ENCODE measurements around the gene LSR. TPM values are rescaled to one million over a fixed set of nuclear protein-coding genes. Genes with fewer than 3 reads are reported as not detected.
A peak's percentile ranks its signal among the peaks of the same experiment; 100 is the strongest.

The LSR gene
- total and polyA plus RNA-seq, 7 donors = 1.7 to 5.2 (median 2.4) TPM

DNA sequence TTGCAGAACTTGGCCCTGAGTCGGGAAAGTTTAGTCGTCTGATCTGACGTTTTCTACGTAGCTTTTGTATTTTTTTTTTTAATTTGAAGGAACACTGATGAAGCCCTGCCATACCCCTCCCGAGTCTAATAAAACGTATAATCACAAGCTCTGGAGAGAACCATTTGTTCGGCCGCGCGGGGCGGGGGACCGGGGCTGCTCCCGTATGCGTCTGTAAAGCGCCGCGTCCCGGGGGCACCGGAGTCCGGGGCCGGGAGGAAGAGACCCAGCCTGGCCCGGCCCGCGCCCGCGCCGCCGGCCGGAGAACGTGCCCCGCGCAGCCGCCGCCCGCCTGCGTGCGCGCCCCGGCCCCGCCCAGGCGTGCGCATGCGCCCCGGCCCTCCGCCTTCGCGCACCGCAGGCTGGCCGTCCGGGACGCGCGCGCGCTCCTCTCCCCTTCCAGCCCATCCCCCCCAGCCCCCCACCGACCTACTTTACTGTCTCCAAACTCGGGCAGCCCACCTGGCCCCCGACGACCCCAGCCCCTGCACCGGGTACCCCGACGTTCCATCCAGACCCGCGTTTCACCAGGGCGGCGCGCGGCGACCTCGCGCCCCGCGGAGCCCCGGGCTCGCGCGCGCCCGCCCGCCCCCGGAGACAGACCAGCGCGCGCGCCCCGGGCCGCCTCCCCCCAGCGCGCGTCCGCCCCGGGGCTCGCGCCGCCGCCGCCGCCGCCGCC lies 19.2 kb downstream of the LSR start:
- Histone ChIP-seq H3K36me3 (ENCODE audit: insufficient read depth in 1 of 2, low read depth in 1 of 2) (peaks cover 3 to 29% of the 10 kb centered on the region in 2 donors), H3K9me3 (no peaks in the 10 kb centered on the region), H3K4me1 (peaks cover 25% of the 10 kb centered on the region), H3K27me3 (ENCODE audit: insufficient read depth in 3 of 3, low read length in 2 of 3) (no peaks in the 10 kb centered on the region), H3K4me3 (peak overlapping the region; percentile 91), H3K27ac (peak overlapping the region; percentile 94)
- ATAC-seq (peak; percentile 71 to 79 (median 74)), DNase-seq (peak; percentile 83 to 90)
- intact Hi-C loops (cut with DNase I) = loop anchor here (5.0 to 10.0 kb wide), 3 partner anchors 123 to 203 kb away; partner anchors contain the start of gene FXYD7 (in 2 of the 2)
- no peak for TF ChIP-seq CTCF (IDR thresholded peaks at IDR 0.05)
- WGBS, 3 donors = 0 to 1% (median 0%) methylated on average over 49 to 100 of the region's 100 CpGs

GRCh38 chr19:35268536-35269437 lies 20.0 kb downstream of the LSR start, which contains the start of gene USF2:
Gene USF2, plus strand, starts transcription at chr19:35268962. Its CDS starts 140 bp downstream, at chr19:35269102.
- no peaks in the 10 kb centered on the region for H3K9me3 ChIP-seq
- peak; percentile 38 to 46 (median 42) for ATAC-seq
- no peak for TF ChIP-seq CTCF (IDR thresholded peaks at IDR 0.05)
- intact Hi-C loops (cut with DNase I) = loop anchor here (5.0 to 10.0 kb wide), 3 partner anchors 124 to 204 kb away; partner anchors contain the start of gene FXYD7 (in 2 of the 2)
- peak; percentile 81 to 91 for DNase-seq
- WGBS, 3 donors = 0 to 1% (median 1%) methylated on average over 16 to 119 of the region's 126 CpGs
- H3K36me3 ChIP-seq (ENCODE audit: insufficient read depth in 1 of 2, low read depth in 1 of 2) = peaks cover 5 to 37% of the 10 kb centered on the region in 2 donors
- peak within 1 kb of the TSS; percentile 91 for H3K4me3 ChIP-seq
- no peaks in the 10 kb centered on the region for H3K27me3 ChIP-seq (ENCODE audit: insufficient read depth in 3 of 3, low read length in 2 of 3)
- H3K27ac ChIP-seq = peak within 1 kb of the TSS; percentile 94
- peaks cover 25% of the 10 kb centered on the region for H3K4me1 ChIP-seq

DNA sequence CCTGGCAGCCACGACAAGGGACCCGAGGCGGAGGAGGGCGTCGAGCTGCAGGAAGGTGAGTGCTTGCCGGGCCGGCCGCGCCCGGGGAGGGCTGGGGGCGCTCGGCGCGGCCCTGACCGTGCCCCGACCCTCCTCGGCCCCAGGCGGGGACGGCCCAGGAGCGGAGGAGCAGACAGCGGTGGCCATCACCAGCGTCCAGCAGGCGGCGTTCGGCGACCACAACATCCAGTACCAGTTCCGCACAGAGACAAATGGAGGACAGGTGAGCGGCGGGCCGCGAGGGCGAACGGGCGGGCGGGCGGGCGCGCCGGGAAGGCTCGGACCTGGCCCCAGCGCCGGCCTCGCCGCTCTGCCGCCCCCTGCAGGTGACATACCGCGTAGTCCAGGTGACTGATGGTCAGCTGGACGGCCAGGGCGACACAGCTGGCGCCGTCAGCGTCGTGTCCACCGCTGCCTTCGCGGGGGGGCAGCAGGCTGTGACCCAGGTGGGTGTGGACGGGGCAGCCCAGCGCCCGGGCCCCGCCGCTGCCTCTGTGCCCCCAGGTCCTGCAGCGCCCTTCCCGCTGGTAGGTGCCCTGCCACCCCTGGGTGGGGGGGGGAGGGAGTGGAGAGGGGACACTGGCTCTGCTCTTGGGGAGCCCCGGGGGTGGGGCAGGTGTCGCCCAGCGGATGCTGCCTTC lies 20.8 kb downstream of the LSR start:
- ATAC-seq (peak; percentile 69 to 80 (median 74)), DNase-seq (peak; percentile 88 to 95)
- Histone ChIP-seq H3K36me3 (ENCODE audit: insufficient read depth in 1 of 2, low read depth in 1 of 2) (peaks cover 5 to 45% of the 10 kb centered on the region in 2 donors), H3K27me3 (ENCODE audit: insufficient read depth in 3 of 3, low read length in 2 of 3) (no peaks in the 10 kb centered on the region), H3K4me3 (peak overlapping the region; percentile 78), H3K9me3 (no peaks in the 10 kb centered on the region), H3K27ac (peak overlapping the region; percentile 93), H3K4me1 (peaks cover 25% of the 10 kb centered on the region)
- intact Hi-C loops (cut with DNase I) = loop anchor here (5.0 to 10.0 kb wide), 4 partner anchors 125 to 225 kb away; partner anchors contain the start of genes FXYD7 (in 2 of the 2) and KRTDAP (in 1 of the 2)
- 1 to 5% (median 3%) methylated on average over 26 to 66 of the region's 66 CpGs for WGBS, 3 donors
- TF ChIP-seq CTCF (IDR thresholded peaks at IDR 0.05) = peak; percentile 89

- DNase-seq = peak in 1 of 2 donors; percentile 36
- H3K27me3 ChIP-seq (ENCODE audit: insufficient read depth in 3 of 3, low read length in 2 of 3) = no peaks in the 10 kb centered on the region
- ATAC-seq = no peak
- intact Hi-C loops (cut with DNase I) = loop anchor here in 1 of 2 donors (10.0 kb wide), 1 partner anchor 224 kb away; the partner anchor contains the start of gene KRTDAP
- peak overlapping the region; percentile 93 for H3K27ac ChIP-seq
- peaks cover 22% of the 10 kb centered on the region for H3K4me1 ChIP-seq
- H3K4me3 ChIP-seq = no peak overlapping the region
- 83 to 91% (median 87%) methylated on average over 16 of the region's 16 CpGs for WGBS, 3 donors
- no peaks in the 10 kb centered on the region for H3K9me3 ChIP-seq
- TF ChIP-seq CTCF (IDR thresholded peaks at IDR 0.05) = no peak
- peaks cover 5 to 53% of the 10 kb centered on the region in 2 donors for H3K36me3 ChIP-seq (ENCODE audit: insufficient read depth in 1 of 2, low read depth in 1 of 2)
Measured at GRCh38 chr19:35270381-35270811, 21.6 kb downstream of the LSR start.
